ENCODE results near the gene LYZL4. TPM values are rescaled to one million over a fixed set of nuclear protein-coding genes. Genes with fewer than 3 reads are reported as not detected.

The LYZL4 gene
- total and polyA plus RNA-seq, 9 donors, result not detected

DNA sequence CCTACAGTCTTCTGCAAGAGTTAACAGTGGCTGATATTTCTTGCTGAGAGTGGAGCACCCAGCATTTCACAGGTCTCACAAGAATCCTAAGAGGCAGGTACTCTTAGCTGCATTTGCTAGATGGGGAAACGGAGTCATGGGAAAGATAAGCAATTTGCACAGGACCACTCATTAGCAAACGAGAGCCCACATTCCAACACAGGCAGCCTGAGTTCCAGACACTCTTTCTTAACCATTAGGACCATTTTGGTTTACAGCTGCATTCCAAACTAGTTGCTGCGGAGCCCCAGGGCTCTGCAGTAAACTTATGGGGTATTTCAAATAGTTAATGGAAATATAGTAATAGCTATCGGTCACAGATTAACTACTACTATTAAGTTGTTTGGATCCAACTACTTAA lies 42.5 kb downstream of the LYZL4 start:
- H3K4me3 ChIP-seq, result no peak overlapping the region
- TF ChIP-seq EP300 (IDR thresholded peaks at IDR 0.05), result no peak
- TF ChIP-seq, protein P1, sequence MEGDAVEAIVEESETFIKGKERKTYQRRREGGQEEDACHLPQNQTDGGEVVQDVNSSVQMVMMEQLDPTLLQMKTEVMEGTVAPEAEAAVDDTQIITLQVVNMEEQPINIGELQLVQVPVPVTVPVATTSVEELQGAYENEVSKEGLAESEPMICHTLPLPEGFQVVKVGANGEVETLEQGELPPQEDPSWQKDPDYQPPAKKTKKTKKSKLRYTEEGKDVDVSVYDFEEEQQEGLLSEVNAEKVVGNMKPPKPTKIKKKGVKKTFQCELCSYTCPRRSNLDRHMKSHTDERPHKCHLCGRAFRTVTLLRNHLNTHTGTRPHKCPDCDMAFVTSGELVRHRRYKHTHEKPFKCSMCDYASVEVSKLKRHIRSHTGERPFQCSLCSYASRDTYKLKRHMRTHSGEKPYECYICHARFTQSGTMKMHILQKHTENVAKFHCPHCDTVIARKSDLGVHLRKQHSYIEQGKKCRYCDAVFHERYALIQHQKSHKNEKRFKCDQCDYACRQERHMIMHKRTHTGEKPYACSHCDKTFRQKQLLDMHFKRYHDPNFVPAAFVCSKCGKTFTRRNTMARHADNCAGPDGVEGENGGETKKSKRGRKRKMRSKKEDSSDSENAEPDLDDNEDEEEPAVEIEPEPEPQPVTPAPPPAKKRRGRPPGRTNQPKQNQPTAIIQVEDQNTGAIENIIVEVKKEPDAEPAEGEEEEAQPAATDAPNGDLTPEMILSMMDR (IDR thresholded peaks at IDR 0.05), result no peak
- no peak for TF ChIP-seq POLR2A (IDR thresholded peaks at IDR 0.05)
- WGBS, 3 donors, result 46 to 53% (median 50%) methylated on average over 4 of the region's 4 CpGs
- no peaks in the 10 kb centered on the region for H3K36me3 ChIP-seq
- no peaks in the 10 kb centered on the region for H3K27me3 ChIP-seq
- DNase-seq, result no peak
- intact Hi-C loops (cut with DNase I), result no loop called here
- H3K4me1 ChIP-seq (ENCODE audit: insufficient read depth), result no peaks in the 10 kb centered on the region
- no peak overlapping the region for H3K27ac ChIP-seq
- no peaks in the 10 kb centered on the region for H3K9me3 ChIP-seq

- H3K27ac ChIP-seq, result no peak overlapping the region
- H3K36me3 ChIP-seq, result no peaks in the 10 kb centered on the region
- no peaks in the 10 kb centered on the region for H3K27me3 ChIP-seq
- no peak overlapping the region for H3K4me3 ChIP-seq
- H3K9me3 ChIP-seq, result no peaks in the 10 kb centered on the region
- DNase-seq, result no peak
- TF ChIP-seq, protein P1 (IDR thresholded peaks at IDR 0.05), result no peak
- no peak for TF ChIP-seq POLR2A (IDR thresholded peaks at IDR 0.05)
- TF ChIP-seq EP300 (IDR thresholded peaks at IDR 0.05), result no peak
- H3K4me1 ChIP-seq (ENCODE audit: insufficient read depth), result no peaks in the 10 kb centered on the region
- WGBS, 3 donors, result 58 to 69% (median 68%) methylated on average over 3 of the region's 3 CpGs
- intact Hi-C loops (cut with DNase I), result no loop called here
These were observed 43.9 kb downstream of the LYZL4 start for GRCh38 chr3:42366550-42366949.

- DNase-seq, result no peak
These were observed 53.1 kb downstream of the LYZL4 start for GRCh38 chr3:42357335-42357734.

DNA sequence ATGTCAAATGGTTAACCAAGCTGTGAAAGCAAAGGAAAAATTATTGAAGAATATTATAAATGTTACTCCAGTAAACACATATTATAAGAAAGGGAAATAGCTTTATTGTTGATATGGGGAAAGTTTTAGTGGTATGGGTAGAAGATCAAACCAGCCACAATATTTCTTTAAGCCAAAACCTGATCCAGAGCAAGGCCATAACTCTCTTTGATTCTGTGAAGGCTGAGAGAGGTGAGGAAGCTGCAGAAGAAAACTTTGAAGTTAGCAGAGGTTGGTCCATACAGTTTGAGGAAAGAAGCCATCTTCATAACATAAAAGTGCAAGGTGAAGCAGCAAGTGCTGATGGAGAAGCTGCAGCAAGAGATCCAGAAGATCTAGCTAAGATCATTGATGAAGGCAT lies 54.8 kb downstream of the LYZL4 start:
- TF ChIP-seq POLR2A (IDR thresholded peaks at IDR 0.05) (no peak), EP300 (IDR thresholded peaks at IDR 0.05) (no peak)
- TF ChIP-seq, protein P1 (IDR thresholded peaks at IDR 0.05), result no peak

More at GRCh38 chr3:42357335-42357734, 53.1 kb downstream of the LYZL4 start:
- no peaks in the 10 kb centered on the region for H3K27me3 ChIP-seq
- H3K4me1 ChIP-seq (ENCODE audit: insufficient read depth), result no peaks in the 10 kb centered on the region
- intact Hi-C loops (cut with DNase I), result no loop called here
- H3K27ac ChIP-seq, result no peak overlapping the region
- WGBS, 3 donors, result 86 to 91% (median 87%) methylated on average over 1 of the region's 1 CpG
- H3K9me3 ChIP-seq, result no peaks in the 10 kb centered on the region
- H3K4me3 ChIP-seq, result no peak overlapping the region
- TF ChIP-seq EP300 (IDR thresholded peaks at IDR 0.05), result no peak
- TF ChIP-seq, protein P1 (IDR thresholded peaks at IDR 0.05), result no peak
- TF ChIP-seq POLR2A (IDR thresholded peaks at IDR 0.05), result no peak
- H3K36me3 ChIP-seq, result no peaks in the 10 kb centered on the region

DNA sequence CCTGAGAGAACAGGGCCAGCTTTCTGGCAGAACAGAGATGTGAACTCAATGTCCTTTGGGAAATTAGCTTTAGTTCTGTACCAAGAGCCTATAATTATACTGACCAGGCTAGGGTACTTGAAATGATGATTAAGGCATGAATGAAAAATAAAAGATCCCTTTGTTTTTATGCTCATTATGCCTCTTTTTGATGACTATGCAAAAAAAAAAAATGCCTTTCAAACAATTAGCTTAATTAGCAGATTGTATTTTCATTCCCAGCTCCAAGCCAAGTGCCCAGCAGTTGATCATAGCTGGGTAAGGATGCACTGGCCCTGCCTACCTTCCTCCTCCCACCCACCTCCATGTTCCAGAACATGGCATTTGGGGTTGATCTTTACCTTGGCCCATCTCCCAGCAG lies 56.8 kb downstream of the LYZL4 start:
- H3K4me3 ChIP-seq, result no peak overlapping the region
- H3K4me1 ChIP-seq (ENCODE audit: insufficient read depth), result no peaks in the 10 kb centered on the region
- no peak overlapping the region for H3K27ac ChIP-seq
- no peaks in the 10 kb centered on the region for H3K27me3 ChIP-seq
- intact Hi-C loops (cut with DNase I), result no loop called here
- no peak for DNase-seq
- H3K9me3 ChIP-seq, result no peaks in the 10 kb centered on the region
- TF ChIP-seq POLR2A (IDR thresholded peaks at IDR 0.05) (no peak), EP300 (IDR thresholded peaks at IDR 0.05) (no peak)
- TF ChIP-seq, protein P1 (IDR thresholded peaks at IDR 0.05), result no peak
- H3K36me3 ChIP-seq, result no peaks in the 10 kb centered on the region

More for the DNA sequence above, 54.8 kb downstream of the LYZL4 start:
- Histone ChIP-seq H3K36me3 (no peaks in the 10 kb centered on the region), H3K27me3 (no peaks in the 10 kb centered on the region), H3K4me1 (ENCODE audit: insufficient read depth) (no peaks in the 10 kb centered on the region), H3K9me3 (no peaks in the 10 kb centered on the region), H3K4me3 (no peak overlapping the region), H3K27ac (no peak overlapping the region)
- intact Hi-C loops (cut with DNase I), result no loop called here
- no peak for DNase-seq

Measured in ovary (tissue), 9 donors.